HFF-Myc (cell line): Measurements from ENCODE around the gene CATSPER3.

Experiments used
- DNase-seq: peaks from one replicate; pipeline ENCODE4 v3.0.0-alpha.2; 2011; ENCODE audit warnings: low read depth; ENCODE audit errors: extremely low read depth
- H3K4me3 ChIP-seq: replicated peaks from 2 replicates; pipeline ENCODE4 v1.5.1; 2011; ENCODE audit warnings: low read depth, mild to moderate bottlenecking, control low read depth, low read length
- TF ChIP-seq, protein P1 (sequence below): IDR thresholded peaks from 2 replicates; pipeline ENCODE4 v1.5.1; 2012; ENCODE audit warnings: mild to moderate bottlenecking, low read depth, low read length, control low read depth; ENCODE audit errors: missing control alignments

CATSPER3 gene

GRCh38 chr5:135009736-135010501 is 42.2 kb downstream of the CATSPER3 start:
- no peak overlapping the region for H3K4me3 ChIP-seq
- TF ChIP-seq, protein P1, sequence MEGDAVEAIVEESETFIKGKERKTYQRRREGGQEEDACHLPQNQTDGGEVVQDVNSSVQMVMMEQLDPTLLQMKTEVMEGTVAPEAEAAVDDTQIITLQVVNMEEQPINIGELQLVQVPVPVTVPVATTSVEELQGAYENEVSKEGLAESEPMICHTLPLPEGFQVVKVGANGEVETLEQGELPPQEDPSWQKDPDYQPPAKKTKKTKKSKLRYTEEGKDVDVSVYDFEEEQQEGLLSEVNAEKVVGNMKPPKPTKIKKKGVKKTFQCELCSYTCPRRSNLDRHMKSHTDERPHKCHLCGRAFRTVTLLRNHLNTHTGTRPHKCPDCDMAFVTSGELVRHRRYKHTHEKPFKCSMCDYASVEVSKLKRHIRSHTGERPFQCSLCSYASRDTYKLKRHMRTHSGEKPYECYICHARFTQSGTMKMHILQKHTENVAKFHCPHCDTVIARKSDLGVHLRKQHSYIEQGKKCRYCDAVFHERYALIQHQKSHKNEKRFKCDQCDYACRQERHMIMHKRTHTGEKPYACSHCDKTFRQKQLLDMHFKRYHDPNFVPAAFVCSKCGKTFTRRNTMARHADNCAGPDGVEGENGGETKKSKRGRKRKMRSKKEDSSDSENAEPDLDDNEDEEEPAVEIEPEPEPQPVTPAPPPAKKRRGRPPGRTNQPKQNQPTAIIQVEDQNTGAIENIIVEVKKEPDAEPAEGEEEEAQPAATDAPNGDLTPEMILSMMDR = no peak
- no peak for DNase-seq

- DNase-seq = no peak
- TF ChIP-seq, protein P1 = peak; percentile 36
- no peak overlapping the region for H3K4me3 ChIP-seq
These were observed 43.0 kb downstream of the CATSPER3 start for GRCh38 chr5:135010502-135011354.

DNA sequence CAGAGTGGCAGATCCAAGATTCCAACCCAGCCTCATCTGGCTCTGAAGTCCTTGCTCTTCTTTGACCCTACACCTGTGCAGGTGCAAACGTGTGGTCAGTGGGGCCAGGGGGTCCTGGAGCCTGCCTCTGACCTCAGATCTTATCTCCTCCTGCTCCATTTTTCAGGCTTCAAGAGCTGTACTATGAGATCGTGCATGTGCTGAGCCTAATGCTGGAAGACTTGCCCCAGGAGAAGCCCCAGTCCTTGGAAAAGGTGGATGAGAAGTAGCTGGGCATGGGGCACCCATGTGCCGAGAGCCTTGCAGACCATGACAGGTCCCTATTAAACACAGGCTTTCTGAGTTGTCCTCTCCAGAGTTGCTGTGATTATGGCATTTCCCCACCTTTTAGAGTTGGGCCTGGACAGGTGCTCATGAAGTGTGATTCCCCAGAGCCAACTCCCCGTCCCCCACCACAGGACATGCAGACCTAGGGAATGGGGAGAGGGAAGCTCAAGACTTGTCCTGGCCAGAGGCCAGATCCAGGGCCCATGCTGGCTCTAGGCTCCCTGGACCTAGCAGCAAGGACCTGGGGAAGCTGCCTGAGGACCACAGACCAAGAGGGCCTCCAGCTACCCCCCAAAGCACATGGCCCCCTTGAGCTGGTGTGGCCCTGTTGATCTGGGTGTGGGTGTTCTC is 43.8 kb downstream of the CATSPER3 start:
- no peak for DNase-seq
- TF ChIP-seq, protein P1 = no peak
- H3K4me3 ChIP-seq = no peak overlapping the region

- H3K4me3 ChIP-seq = no peak overlapping the region
- no peak for DNase-seq
- TF ChIP-seq, protein P1 = no peak
These were observed 44.4 kb downstream of the CATSPER3 start for GRCh38 chr5:135012033-135012588.

GRCh38 chr5:135012951-135013391 is 45.3 kb downstream of the CATSPER3 start:
- TF ChIP-seq, protein P1 = no peak
- H3K4me3 ChIP-seq = no peak overlapping the region
- DNase-seq = no peak

GRCh38 chr5:135013445-135013844 is 45.7 kb downstream of the CATSPER3 start:
- no peak overlapping the region for H3K4me3 ChIP-seq
- TF ChIP-seq, protein P1 = no peak

More at GRCh38 chr5:135013445-135013844, 45.7 kb downstream of the CATSPER3 start:
- DNase-seq = no peak
